Duodenal mucosa (tissue), 2 donors: Measurements from ENCODE around the gene GPR180.
A peak's percentile ranks its signal among the peaks of the same experiment; 100 is the strongest.
"Not testable (repeated sequence)": the region's sequence is repeated elsewhere in the genome, so short reads cannot be mapped to it uniquely, and the experiment has no call there.

Source experiments
- H3K27ac ChIP-seq: one replicate; pipeline ENCODE4 v1.7.0; 2013; ENCODE audit warnings: low read depth, low read length
- H3K27me3 ChIP-seq, 2 donors: one replicate each; pipeline ENCODE4 v1.7.0; 2013; ENCODE audit warnings: low read length in 2 of 2, control low read depth in 1 of 2; ENCODE audit not compliant: insufficient read depth in 2 of 2, control insufficient read depth in 1 of 2
- H3K36me3 ChIP-seq, 2 donors: one replicate each; pipeline ENCODE4 v1.7.0; 2013; ENCODE audit warnings: low read length in 2 of 2, control low read depth in 1 of 2; ENCODE audit not compliant: insufficient read depth in 2 of 2, control insufficient read depth in 1 of 2
- H3K4me1 ChIP-seq, 2 donors: one replicate each; pipeline ENCODE4 v1.7.0; 2013; ENCODE audit warnings: low read length in 2 of 2, control low read depth in 1 of 2; ENCODE audit not compliant: insufficient read depth in 2 of 2, control insufficient read depth in 1 of 2
- H3K4me3 ChIP-seq, 2 donors: one replicate each; pipeline ENCODE4 v1.7.0; 2013; ENCODE audit warnings: low read length in 2 of 2, low read depth in 1 of 2
- H3K9ac ChIP-seq, 2 donors: one replicate each; pipeline ENCODE4 v1.7.0; 2013; ENCODE audit warnings: low read length in 2 of 2, low read depth in 1 of 2
- H3K9me3 ChIP-seq, 2 donors: one replicate each; pipeline ENCODE4 v1.7.0; 2013; ENCODE audit warnings: low read length in 2 of 2, control low read depth in 1 of 2; ENCODE audit not compliant: control insufficient read depth in 1 of 2

GPR180 gene

DNA sequence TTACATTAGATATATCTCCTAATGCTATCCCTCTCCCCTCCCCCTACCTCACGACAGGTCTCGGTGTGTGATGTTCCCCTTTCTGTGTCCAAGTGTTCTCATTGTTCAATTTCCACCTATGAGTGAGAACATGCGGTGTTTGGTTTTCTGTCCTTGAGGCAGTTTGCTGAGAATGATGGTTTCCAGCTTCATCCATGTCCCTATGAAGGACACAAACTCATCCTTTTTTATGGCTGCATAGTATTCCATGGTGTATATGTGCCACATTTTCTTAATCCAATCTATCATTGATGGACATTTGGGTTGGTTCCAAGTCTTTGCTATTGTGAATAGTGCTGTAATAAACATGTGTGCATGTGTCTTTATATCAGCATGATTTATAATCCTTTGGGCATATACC lies 36.0 kb downstream of the GPR180 start:
- H3K27ac ChIP-seq, H3K27me3 ChIP-seq, H3K4me3 ChIP-seq, H3K36me3 ChIP-seq, H3K9me3 ChIP-seq, H3K9ac ChIP-seq: not testable (repeated sequence)
- H3K4me1 ChIP-seq: peaks cover 11 to 13% of the 10 kb centered on the region in 2 donors

DNA sequence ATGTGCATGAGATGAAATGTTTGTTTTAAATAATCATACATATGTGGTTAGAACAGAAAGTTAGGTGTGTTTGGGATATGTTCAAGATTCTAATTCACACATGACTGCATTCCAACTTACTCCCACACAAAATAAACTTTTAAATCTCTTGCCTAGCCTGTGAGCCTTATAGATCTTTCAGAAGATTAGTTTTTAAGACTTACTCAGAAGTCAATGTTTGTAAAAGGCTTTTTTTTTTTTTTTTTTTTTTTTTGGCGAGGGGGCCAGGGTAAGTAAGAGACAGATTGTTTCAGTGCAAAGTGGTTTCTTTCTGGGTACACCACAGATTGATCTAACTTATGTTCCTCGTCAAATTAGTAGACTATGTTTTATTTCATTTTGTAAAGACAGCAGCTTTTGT lies 39.1 kb downstream of the GPR180 start:
- H3K9me3 ChIP-seq: no peaks in the 10 kb centered on the region
- H3K36me3 ChIP-seq: no peaks in the 10 kb centered on the region
- peaks cover 11 to 13% of the 10 kb centered on the region in 2 donors for H3K4me1 ChIP-seq
- no peak overlapping the region for H3K9ac ChIP-seq
- H3K27ac ChIP-seq: no peak overlapping the region
- no peak overlapping the region for H3K4me3 ChIP-seq
- H3K27me3 ChIP-seq: no peaks in the 10 kb centered on the region

DNA sequence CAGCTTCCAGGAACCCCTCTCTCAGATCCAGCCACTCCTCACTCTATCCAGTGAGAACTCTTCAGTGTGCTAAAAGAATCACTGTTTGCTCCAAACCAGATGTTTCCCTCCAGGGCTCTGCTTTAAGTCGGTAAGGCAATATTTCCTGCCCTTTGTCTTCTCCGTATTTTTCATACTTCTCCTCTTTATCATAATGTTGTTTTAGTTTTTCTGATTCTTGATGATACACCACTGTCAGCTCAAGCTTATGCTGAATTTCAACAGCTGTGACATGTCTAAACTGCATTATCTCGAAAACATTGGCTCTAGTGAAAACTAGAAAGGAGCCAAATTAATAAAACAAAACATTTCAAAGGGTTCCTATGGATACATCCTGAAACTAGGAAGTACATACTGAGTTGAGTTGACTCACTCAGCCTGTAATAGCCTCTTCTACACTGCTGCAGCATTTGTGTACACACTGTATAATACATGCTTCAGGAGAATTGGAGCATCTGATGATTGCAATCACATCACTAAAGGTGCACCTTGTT lies 39.8 kb downstream of the GPR180 start:
- Histone ChIP-seq H3K27me3 (no peaks in the 10 kb centered on the region), H3K4me3 (peak overlapping the region in 1 of 2 donors; percentile 1), H3K4me1 (peaks cover 11 to 13% of the 10 kb centered on the region in 2 donors), H3K9ac (no peak overlapping the region), H3K36me3 (no peaks in the 10 kb centered on the region), H3K27ac (no peak overlapping the region), H3K9me3 (no peaks in the 10 kb centered on the region)

DNA sequence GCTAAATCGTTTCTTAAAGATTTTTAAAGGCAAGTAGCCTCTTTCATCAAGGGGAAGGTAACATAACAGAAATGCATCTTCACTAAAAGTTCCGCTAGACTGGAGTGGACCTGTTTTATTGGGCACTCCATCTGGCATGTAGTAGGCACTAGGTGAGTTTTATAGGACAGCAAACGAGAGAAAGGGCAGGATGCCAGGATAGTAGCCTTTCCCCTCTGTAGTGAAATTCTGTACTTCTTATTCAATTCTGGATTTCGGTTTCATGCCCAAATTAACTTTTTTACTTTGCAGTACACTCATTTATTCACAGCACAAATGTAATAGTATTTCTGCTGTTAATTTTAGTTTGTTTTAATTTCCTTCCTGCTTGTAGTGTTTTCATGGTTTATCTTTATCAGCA lies 45.2 kb downstream of the GPR180 start:
- no peak overlapping the region for H3K9ac ChIP-seq
- no peaks in the 10 kb centered on the region for H3K9me3 ChIP-seq
- no peaks in the 10 kb centered on the region for H3K36me3 ChIP-seq
- H3K4me1 ChIP-seq: peaks cover 2 to 5% of the 10 kb centered on the region in 2 donors
- H3K4me3 ChIP-seq: no peak overlapping the region
- no peak overlapping the region for H3K27ac ChIP-seq
- H3K27me3 ChIP-seq: no peaks in the 10 kb centered on the region

DNA sequence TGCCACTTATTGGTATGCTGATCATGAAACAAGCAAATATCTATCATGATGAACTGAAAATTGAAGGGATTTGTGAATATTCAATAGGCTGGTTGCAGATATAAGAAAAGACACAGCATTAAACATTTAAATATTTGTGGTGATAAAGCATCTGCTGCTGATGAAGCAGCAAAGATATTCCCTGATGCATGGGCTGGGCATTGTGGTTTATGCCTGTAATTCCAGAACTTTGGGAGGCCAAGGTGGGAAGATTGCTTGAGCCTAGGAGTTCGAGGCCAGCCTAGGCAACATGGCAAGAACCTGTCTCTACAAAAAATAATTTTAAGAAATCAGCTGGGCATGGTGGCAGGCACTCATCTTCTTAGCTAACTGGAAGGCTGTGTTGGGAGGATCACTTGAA lies 54.5 kb downstream of the GPR180 start:
- no peak overlapping the region for H3K27ac ChIP-seq

DNA sequence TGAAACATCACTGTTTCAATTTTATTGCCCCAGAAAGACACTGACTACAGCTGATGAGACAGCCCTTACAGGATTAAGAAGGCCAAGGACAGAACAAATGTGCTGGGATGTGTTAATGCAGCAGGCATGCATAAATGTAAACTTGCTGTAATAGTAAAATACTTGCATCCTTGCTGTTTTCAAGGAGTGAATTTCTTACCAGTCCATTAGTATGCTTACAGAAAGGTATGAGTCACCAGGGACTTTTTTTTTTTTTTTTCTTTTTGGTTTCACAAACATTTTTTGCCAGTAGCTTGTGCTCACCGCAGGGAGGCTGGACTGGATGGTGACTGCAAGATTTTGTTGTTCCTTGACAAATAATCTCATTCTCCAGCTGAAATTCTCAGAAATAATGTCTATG lies 55.1 kb downstream of the GPR180 start:
- H3K4me3 ChIP-seq: no peak overlapping the region
- peaks cover 4 to 9% of the 10 kb centered on the region in 2 donors for H3K27me3 ChIP-seq
- no peak overlapping the region for H3K27ac ChIP-seq
- H3K9ac ChIP-seq: no peak overlapping the region
- H3K4me1 ChIP-seq: no peaks in the 10 kb centered on the region
- H3K9me3 ChIP-seq: no peaks in the 10 kb centered on the region
- H3K36me3 ChIP-seq: no peaks in the 10 kb centered on the region

More for the DNA sequence above, 54.5 kb downstream of the GPR180 start:
- no peaks in the 10 kb centered on the region for H3K4me1 ChIP-seq
- peaks cover 0 to 3% of the 10 kb centered on the region in 2 donors for H3K27me3 ChIP-seq
- no peaks in the 10 kb centered on the region for H3K36me3 ChIP-seq
- no peaks in the 10 kb centered on the region for H3K9me3 ChIP-seq
- H3K4me3 ChIP-seq: no peak overlapping the region
- H3K9ac ChIP-seq: no peak overlapping the region

DNA sequence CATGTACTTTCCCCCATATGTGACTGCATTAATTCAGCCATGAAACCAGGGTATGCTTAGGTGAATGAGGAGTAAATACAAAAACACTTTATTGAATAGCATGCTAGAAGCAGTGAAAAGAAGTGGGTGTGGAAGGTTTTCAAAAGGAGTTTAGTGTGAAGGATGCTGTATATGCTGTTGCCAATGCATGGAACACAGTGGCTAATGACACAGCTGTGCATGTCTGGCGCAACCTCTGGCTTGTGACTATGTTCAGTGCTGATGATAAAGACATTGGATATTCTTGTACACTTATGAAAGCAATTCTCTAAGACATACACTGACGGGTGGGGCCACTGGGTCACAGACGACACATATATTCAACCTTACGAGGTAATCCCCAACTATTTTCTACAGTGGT lies 55.5 kb downstream of the GPR180 start:
- Histone ChIP-seq H3K9ac (no peak overlapping the region), H3K36me3 (no peaks in the 10 kb centered on the region), H3K4me1 (peaks cover 0 to 2% of the 10 kb centered on the region in 2 donors), H3K4me3 (no peak overlapping the region), H3K27me3 (peaks cover 7 to 12% of the 10 kb centered on the region in 2 donors), H3K27ac (no peak overlapping the region), H3K9me3 (no peaks in the 10 kb centered on the region)

DNA sequence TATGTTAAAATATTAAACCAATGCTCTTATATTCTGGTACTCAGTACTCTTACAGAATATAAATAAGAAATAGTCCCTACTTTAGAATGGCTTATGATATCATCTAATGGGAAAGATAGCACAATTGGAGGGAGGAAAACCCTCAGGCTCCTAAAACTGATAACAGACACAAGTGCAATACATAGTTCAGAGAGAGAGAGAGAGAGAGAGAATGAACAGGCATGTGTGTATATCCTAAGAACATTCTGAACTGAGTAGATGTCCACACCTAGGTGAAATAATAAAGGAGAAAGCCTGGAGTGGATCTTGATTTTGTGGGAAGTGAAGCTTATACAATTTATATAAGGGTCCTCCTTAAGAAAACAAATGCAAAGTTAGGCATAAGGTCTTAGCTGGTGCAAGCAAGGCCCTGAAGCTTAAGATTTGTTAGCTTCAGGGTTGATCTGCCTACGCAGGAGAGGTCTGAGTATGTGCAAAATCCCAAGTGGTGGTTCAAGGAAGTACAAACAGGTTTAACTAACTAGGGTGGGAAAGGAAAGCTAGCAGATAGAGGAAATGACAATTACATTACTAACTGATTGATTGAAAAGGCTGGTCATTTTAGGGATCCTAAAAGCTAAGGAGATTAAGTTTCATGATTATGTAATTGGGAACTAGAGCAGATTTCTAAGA lies 57.4 kb downstream of the GPR180 start:
- H3K36me3 ChIP-seq: no peaks in the 10 kb centered on the region
- H3K27me3 ChIP-seq: peaks cover 11 to 28% of the 10 kb centered on the region in 2 donors
- H3K9ac ChIP-seq: no peak overlapping the region
- peaks cover 0 to 5% of the 10 kb centered on the region in 2 donors for H3K4me1 ChIP-seq
- no peak overlapping the region for H3K27ac ChIP-seq
- no peak overlapping the region for H3K4me3 ChIP-seq
- H3K9me3 ChIP-seq: no peaks in the 10 kb centered on the region

DNA sequence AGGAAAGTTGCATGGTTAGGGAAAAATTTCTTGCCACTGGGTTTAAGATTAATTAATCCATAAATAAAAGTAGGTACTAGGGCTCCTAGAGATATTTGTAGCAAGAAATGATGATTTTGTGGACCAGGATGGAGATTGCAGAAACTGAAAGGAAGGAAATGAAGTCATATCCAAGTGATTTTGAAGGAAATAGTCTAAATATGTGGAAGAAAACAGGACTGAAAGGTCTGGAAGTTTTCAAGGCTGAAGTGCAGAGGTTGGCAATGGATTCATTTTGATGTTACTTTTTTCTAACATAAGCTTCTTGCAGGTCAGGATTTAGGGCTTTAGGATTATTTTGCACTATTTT lies 57.9 kb downstream of the GPR180 start:
- Histone ChIP-seq H3K4me3 (no peak overlapping the region), H3K4me1 (peaks cover 0 to 5% of the 10 kb centered on the region in 2 donors), H3K36me3 (no peaks in the 10 kb centered on the region), H3K27ac (no peak overlapping the region), H3K9me3 (no peaks in the 10 kb centered on the region), H3K9ac (no peak overlapping the region), H3K27me3 (peaks cover 11 to 29% of the 10 kb centered on the region in 2 donors)

DNA sequence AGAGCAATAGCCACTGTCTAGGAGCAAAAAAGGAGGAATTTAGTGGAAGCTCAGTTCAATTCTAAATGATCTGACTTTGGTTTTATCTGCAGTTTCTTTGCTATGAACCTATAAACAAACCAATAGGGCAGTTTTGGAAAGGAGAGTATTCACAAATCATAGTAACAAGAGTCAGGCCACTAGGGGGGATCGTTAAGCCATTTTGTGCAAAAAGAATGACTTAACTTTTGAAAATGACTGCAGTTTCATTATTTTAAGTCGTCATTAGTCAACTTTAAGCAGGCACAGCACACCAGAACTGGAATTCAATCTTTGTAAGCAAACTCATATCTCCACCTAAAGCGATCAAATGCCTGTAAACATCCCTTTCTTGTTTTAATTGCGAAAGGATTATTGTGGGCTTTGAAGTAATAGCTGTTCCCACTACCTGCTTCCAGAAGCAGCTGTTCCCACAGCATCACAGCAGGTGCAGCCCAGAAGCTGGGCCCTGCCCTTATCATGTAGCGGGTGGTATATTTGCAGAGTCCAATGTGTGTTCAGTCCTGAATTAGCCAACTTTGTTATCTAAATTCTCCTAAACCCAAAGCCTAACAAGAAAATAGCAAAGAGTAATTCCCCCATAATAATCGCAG lies 59.2 kb downstream of the GPR180 start:
- H3K4me3 ChIP-seq: no peak overlapping the region
- H3K27me3 ChIP-seq: peaks cover 11 to 38% of the 10 kb centered on the region in 2 donors
- no peak overlapping the region for H3K9ac ChIP-seq

More for the DNA sequence above, 59.2 kb downstream of the GPR180 start:
- Histone ChIP-seq H3K9me3 (no peaks in the 10 kb centered on the region), H3K4me1 (peaks cover 0 to 5% of the 10 kb centered on the region in 2 donors), H3K27ac (no peak overlapping the region), H3K36me3 (no peaks in the 10 kb centered on the region)
